VCaP (cell line): Measurements from ENCODE around the gene GRID2.

Experiments used
- H3K27ac ChIP-seq: fragments of 450-650 bp; 2 replicates; pipeline ENCODE4 v1.5.1; 2017
- TF ChIP-seq, protein P1 (sequence below): fragments of 450-650 bp; conservative IDR thresholded peaks from 2 replicates; pipeline ENCODE4 v1.5.1; 2017; ENCODE audit warnings: mild to moderate bottlenecking, moderate library complexity

Gene GRID2

DNA sequence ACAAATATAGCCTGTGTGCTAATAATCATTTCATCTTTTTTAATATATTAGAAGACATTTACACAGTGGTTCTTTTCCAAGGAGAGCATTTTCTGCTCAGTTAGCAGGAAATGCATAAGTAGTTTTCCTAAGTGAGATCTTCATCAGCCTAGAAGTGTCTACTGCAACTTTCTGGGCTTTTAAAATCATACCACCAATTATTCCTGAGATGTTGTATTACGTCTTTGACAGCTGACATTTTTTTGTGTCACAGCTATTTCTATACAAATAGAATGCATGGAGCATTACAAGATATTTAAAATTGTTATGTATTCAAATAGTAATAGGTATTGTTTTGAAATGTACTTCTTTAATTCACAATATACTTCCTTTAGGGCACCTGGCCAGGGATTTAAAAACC lies 158.0 kb downstream of the GRID2 start:
- TF ChIP-seq, protein P1, sequence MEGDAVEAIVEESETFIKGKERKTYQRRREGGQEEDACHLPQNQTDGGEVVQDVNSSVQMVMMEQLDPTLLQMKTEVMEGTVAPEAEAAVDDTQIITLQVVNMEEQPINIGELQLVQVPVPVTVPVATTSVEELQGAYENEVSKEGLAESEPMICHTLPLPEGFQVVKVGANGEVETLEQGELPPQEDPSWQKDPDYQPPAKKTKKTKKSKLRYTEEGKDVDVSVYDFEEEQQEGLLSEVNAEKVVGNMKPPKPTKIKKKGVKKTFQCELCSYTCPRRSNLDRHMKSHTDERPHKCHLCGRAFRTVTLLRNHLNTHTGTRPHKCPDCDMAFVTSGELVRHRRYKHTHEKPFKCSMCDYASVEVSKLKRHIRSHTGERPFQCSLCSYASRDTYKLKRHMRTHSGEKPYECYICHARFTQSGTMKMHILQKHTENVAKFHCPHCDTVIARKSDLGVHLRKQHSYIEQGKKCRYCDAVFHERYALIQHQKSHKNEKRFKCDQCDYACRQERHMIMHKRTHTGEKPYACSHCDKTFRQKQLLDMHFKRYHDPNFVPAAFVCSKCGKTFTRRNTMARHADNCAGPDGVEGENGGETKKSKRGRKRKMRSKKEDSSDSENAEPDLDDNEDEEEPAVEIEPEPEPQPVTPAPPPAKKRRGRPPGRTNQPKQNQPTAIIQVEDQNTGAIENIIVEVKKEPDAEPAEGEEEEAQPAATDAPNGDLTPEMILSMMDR = no peak
- no peak overlapping the region for H3K27ac ChIP-seq

DNA sequence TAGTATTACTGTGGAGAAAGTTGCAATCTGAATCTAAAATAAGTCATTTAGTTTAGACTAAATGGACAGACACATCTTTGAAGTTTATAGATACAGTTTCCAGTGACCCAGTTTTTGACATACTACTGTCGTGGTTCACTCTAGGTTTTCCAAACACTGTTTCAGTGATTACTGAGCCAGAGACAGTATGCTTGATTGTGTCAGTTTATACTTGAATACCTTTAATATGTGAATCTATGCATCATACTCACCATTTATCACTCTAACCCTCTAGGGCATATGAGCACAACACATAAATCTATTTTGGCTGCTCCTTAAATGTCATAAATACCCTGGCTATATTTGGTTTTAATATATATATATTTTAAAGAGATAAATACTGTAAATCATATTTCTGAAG lies 173.5 kb downstream of the GRID2 start:
- TF ChIP-seq, protein P1 = no peak
- no peak overlapping the region for H3K27ac ChIP-seq

GRCh38 chr4:92483341-92483740 lies 179.6 kb downstream of the GRID2 start:
- peak overlapping the region; percentile 60 for H3K27ac ChIP-seq
- TF ChIP-seq, protein P1 = no peak

- H3K27ac ChIP-seq = no peak overlapping the region
- TF ChIP-seq, protein P1 = no peak
Measured at GRCh38 chr4:92488496-92488895, 184.7 kb downstream of the GRID2 start.

DNA sequence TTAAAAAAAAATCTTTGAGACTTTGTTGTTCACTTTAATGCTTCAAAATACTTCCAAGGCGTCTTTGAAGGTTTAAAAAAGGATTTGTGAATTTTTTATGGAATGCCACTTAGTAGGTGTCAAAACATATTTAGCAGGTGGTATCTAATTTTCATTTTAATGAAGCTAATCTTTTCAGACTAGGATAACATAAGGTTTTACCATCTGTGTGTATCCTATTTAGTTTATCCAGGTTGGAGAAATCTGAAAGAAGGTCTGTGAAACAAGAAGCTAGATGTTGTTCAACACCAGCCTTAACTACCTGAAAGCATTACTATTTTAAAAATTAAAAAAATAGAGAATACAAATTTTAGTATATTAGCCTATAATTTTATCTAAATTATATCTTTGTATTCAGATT lies 193.4 kb downstream of the GRID2 start:
- TF ChIP-seq, protein P1 = no peak
- H3K27ac ChIP-seq = no peak overlapping the region

GRCh38 chr4:92501456-92501855 lies 197.7 kb downstream of the GRID2 start:
- TF ChIP-seq, protein P1 = no peak
- peak overlapping the region; percentile 23; the same call in 1 of the 2 replicates for H3K27ac ChIP-seq

DNA sequence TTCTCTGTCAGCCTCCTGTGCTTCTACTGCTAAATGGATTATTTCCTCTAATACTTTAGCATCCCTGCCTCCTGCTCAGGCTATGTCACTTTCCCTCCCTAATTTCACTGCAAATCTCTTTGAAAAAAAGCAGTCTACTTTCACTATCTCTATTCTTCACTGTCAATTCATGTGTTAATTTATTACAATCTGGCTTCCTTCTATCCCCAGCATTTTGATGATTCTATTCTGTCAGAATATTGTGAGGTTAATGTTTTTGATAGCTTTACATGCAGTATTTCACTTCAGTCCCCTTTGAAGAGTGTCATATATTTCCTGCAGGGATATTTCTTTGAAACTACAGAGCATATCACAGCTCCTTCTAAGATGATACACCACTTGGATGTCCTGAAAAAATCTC lies 203.2 kb downstream of the GRID2 start:
- H3K27ac ChIP-seq = no peak overlapping the region
- TF ChIP-seq, protein P1 = no peak

DNA sequence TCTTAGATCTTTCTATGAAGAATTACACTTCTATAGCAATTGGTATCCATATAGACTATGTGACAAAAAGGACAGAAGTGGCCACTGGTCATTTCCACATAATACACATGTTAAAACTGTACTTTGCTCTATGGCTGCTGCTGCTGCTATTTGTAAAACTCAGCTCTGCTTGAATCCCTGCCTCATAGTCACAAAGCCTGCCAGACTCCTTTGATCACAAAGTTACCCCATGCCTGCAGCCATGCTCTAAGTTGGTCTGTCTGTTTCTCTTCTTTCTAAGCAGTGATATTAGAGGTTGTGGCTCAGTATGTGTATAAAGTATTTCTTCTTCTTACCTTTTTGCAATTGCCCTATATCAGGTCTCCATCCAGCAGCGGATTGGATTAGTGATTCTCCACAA lies 210.9 kb downstream of the GRID2 start:
- TF ChIP-seq, protein P1 = no peak
- no peak overlapping the region for H3K27ac ChIP-seq
